ENCODE results near the gene SERPINH1.

SERPINH1 gene

DNA sequence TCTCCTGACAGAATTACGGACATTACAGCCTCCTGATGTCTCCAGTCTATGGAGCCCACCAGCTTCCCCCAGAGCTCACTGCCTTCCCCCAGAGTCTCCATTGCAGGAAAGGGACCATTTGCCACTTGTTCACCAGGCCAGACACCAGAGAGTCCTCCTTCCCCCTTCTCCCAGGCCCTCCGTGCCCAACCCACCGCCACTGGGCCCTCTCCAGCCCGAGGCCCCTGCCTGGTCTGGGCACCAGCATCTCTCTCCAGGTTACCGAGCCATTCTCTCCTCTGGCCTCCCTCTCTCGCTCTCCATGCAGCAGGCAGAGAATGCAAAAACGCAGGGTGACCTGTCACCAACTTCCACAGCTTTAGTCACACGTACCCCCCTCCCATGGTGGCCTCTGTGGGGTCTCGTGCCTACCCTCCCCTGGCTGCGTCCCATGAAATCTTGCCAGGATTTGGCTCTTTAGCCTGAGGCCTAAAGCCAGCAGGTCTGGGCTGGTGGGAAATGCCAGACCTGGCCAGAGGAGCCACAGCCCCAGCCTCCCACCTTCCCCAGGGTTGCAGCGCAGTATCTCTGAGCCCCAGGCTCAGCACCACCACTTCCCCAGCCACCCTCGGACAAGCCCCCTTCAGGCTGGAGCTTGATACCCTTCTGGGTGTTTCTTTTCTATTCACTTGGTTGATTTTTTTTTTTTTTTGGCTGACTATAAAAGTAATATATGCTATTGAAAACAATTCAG lies 6.8 kb upstream of the SERPINH1 start:
- no peak overlapping the region for H3K4me3 ChIP-seq (ENCODE audit: low read depth, low read length)
- no peak for TF ChIP-seq CTCF (IDR thresholded peaks at IDR 0.05; ENCODE audit: low read depth, low read length, missing control alignments)
- no peak for DNase-seq (ENCODE audit: low read depth)

GRCh38 chr11:75556275-75556674 lies 5.8 kb upstream of the SERPINH1 start:
- H3K4me3 ChIP-seq (ENCODE audit: low read depth, low read length): no peak overlapping the region

DNA sequence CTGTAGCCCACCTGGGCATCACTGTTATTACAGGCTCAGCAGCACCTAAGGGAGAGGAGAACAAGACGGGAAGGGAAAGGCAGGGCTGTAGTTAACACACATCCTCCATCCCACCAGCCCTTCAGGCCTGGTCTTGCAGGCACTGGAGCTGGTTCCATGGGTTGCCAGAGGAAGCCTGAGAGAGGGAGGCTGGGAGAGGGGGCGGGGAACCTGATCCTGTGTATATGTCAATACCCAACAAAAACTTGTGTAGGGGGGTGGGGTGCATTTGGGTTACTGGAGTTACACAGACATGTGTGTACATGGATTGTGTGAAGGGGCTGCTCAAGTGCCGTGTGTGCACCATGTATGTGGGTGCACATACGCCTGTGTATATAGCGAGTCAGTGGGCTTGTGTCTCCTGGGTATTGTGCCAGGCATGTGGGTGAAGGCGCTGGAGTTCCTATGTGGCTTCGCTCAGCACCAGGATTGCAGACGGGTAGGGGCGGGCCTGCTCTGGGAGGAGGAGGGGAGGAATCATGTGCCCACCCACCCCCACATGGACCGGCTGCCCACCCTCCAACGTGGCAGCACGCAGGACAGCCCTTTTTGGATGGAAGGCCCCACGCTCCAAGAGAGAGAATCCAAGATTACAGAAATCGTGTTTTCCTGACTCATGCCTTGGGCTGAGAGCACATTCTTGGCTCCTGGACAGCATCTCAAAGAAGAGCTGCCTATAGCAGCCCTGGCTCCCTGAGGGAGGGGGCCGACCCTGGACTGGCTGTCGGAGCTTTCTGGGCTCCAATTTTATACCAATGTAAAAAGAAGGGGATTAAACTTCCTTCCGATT lies 4.2 kb upstream of the SERPINH1 start:
- no peak for TF ChIP-seq CTCF (IDR thresholded peaks at IDR 0.05; ENCODE audit: low read depth, low read length, missing control alignments)
- no peak for DNase-seq (ENCODE audit: low read depth)
- H3K4me3 ChIP-seq (ENCODE audit: low read depth, low read length): no peak overlapping the region

More at GRCh38 chr11:75556275-75556674, 5.8 kb upstream of the SERPINH1 start:
- DNase-seq (ENCODE audit: low read depth): no peak
- no peak for TF ChIP-seq CTCF (IDR thresholded peaks at IDR 0.05; ENCODE audit: low read depth, low read length, missing control alignments)

- no peak for DNase-seq (ENCODE audit: low read depth)
- no peak for TF ChIP-seq CTCF (IDR thresholded peaks at IDR 0.05; ENCODE audit: low read depth, low read length, missing control alignments)
- no peak overlapping the region for H3K4me3 ChIP-seq (ENCODE audit: low read depth, low read length)
Observed at GRCh38 chr11:75558939-75559843, 2.9 kb upstream of the SERPINH1 start.

- H3K4me3 ChIP-seq (ENCODE audit: low read depth, low read length): no peak overlapping the region
- no peak for DNase-seq (ENCODE audit: low read depth)
- TF ChIP-seq CTCF (IDR thresholded peaks at IDR 0.05; ENCODE audit: low read depth, low read length, missing control alignments): no peak
Observed at GRCh38 chr11:75560644-75561043, 1.4 kb upstream of the SERPINH1 start.

- peak overlapping the region; percentile 79 for H3K4me3 ChIP-seq (ENCODE audit: low read depth, low read length)
- no peak for TF ChIP-seq CTCF (IDR thresholded peaks at IDR 0.05; ENCODE audit: low read depth, low read length, missing control alignments)
- DNase-seq (ENCODE audit: low read depth): no peak
Observed at GRCh38 chr11:75561426-75562047, 516 bp upstream of the SERPINH1 start.
